MV-4-11 (cell line): Measurements from ENCODE around the gene ZNF74.
"Not testable (repeated sequence)": the region's sequence is repeated elsewhere in the genome, so short reads cannot be mapped to it uniquely, and the experiment has no call there.

Source experiments
- DNase-seq: peaks from one replicate; lab custom pipeline; 2025; lab: John Stamatoyannopoulos, UW

The ZNF74 gene

DNA sequence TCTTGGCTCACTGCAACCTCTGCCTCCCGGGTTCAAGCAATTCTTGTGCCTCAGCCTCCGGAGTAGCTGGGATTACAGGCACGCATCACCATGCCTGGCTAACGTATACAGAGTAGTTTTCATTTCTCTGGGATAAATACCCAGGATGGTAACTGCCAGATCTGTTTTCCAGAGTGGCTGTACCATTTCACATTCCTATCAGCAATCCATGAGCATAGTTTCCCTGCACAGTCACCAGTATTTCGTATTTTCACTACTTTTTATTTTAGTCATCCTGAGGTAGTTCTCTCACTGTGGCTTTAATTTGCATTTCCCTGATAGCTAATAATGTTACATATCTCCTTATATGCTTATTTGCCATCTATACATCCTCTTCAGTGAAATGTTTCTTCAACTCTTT lies 54.7 kb downstream of the ZNF74 start:
- DNase-seq: no peak

- DNase-seq: no peak
Observed at GRCh38 chr22:20449819-20450550, 56.0 kb downstream of the ZNF74 start.

DNA sequence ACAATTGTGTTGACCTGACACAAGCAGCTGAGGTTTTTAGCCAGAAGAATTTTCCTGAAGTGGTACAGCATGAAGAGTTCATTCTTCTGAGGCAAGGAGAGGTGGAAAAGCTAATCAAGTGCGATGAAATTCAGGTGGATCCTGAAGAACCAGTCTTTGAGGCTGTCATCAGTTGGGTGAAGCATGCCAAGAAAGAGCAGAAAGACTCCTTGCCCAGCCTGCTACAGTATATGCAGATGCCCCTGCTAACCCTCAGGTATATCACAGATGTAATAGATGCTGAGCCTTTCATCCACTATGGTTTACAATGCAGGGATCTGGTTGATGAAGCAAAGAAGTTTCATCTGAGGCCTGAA lies 56.6 kb downstream of the ZNF74 start:
- no peak for DNase-seq

- DNase-seq: not testable (repeated sequence)
Observed at GRCh38 chr22:20451129-20451778, 57.3 kb downstream of the ZNF74 start.

GRCh38 chr22:20451920-20452319 lies 58.0 kb downstream of the ZNF74 start:
- DNase-seq: no peak

- no peak for DNase-seq
Observed at GRCh38 chr22:20453222-20453621, 59.3 kb downstream of the ZNF74 start.

- no peak for DNase-seq
Observed at GRCh38 chr22:20455709-20456063, 61.7 kb downstream of the ZNF74 start.

DNA sequence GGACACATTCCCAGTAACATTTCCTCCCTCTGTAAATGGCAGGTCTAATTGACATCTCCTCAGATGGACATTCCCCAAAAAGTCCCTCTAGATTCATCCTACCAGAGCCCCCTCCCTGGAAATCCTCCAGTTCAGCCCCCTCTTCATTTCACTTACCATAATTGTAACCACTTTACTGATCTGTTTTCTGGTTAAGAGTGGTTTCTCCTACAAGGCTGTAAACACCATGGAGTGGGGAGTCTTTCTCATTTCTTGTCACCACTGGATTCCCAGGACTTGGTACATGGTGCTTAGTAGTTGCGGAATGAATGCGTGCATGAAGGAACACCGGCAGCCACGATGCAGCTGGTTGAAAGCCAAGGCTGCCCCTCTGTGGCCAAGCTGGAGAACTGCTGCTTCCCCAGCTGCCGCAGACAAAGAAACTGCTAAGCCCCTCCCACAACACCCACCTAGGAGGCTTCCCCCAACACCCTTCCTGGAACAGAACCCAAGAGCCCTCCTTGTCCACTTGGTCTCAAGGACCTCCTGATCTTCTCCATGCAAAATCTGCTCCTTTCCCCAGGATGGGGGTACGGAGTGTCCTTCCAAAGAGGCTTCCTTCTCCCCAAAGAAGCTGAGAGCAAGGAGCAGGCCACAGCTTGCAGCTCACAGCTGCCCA lies 62.2 kb downstream of the ZNF74 start:
- DNase-seq: peak; percentile 71

- DNase-seq: no peak
Observed at GRCh38 chr22:20456722-20457076, 62.7 kb downstream of the ZNF74 start.

DNA sequence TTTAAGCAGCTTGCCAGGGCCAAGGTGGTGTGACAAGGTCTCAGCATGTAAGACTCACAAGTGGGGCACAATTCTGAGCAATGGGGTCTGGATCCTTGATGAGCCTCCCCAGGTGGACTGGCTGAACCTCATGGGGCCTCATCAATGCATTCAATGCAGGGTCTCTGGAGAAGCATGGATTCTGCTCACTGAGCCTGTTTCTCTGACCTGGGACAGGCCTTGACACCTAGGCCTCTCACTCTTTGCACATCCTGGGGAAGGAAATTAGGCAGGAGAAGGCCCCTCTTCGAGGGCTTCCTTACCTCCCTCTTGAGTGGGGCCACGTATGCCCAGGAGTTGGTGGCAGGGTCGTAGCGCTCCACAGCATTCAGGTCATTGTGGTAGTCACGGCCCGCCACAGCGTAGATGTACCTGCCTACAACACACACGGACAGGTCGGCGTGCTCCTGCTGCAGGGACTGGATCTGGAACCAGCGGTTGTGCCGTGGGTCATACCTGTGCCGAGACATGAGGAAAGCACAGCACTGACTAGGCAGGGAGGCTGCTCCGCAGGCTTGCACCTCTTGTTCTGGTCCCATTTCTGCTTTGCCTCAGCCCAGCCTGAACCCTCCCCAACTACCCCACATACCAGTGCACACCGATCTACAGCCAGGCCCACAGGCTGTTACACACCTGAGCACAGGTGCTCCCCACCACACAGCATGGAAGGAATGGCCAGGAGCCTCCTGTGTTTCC lies 63.7 kb downstream of the ZNF74 start:
- no peak for DNase-seq
